Lower leg skin (tissue), 3 donors: Measurements from ENCODE around the gene CADPS2.

ENCODE experiments used
- POLR2A ChIP-seq, 2 donors: fragments of 450-650 bp; IDR thresholded peaks; one replicate each; pipeline ENCODE4 v1.6.1; 2016 to 2017; ENCODE audit warnings: antibody characterized with exemption in 2 of 2, mild to moderate bottlenecking in 1 of 2, moderate library complexity in 1 of 2
- TF ChIP-seq, protein P1 (sequence below), 3 donors: fragments of 450-650 bp; IDR thresholded peaks; one replicate each; pipeline ENCODE4 v1.5.1; 2016; ENCODE audit warnings: antibody characterized with exemption in 3 of 3, mild to moderate bottlenecking in 3 of 3, moderate library complexity in 2 of 3

GRCh38 chr7:122309421-122309820, 576.8 kb downstream of the CADPS2 start:
- TF ChIP-seq, protein P1, sequence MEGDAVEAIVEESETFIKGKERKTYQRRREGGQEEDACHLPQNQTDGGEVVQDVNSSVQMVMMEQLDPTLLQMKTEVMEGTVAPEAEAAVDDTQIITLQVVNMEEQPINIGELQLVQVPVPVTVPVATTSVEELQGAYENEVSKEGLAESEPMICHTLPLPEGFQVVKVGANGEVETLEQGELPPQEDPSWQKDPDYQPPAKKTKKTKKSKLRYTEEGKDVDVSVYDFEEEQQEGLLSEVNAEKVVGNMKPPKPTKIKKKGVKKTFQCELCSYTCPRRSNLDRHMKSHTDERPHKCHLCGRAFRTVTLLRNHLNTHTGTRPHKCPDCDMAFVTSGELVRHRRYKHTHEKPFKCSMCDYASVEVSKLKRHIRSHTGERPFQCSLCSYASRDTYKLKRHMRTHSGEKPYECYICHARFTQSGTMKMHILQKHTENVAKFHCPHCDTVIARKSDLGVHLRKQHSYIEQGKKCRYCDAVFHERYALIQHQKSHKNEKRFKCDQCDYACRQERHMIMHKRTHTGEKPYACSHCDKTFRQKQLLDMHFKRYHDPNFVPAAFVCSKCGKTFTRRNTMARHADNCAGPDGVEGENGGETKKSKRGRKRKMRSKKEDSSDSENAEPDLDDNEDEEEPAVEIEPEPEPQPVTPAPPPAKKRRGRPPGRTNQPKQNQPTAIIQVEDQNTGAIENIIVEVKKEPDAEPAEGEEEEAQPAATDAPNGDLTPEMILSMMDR (IDR thresholded peaks at IDR 0.05), result no peak
- no peak for TF ChIP-seq POLR2A (IDR thresholded peaks at IDR 0.05)
